ENCODE data around the gene SNORC.

SNORC gene

DNA sequence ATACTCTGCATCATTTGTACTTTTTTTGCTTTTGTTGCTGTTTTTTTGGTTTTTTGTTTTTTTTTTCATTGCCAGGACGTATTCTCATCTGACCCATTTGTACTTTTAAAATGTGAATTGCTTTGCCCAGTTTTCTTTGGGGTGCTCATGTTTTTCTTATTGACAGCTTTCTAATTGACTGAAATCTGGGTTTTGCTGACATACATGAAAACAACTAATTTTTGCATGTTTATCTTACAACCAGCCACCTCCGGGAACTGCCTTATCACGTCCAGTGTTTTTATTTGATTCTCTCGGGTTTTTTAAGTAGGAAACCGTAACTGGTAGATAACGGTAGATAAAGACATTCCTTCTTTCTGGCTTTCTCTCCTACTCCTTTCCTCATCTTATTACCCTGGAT, 38.6 kb downstream of the SNORC start:
- no peak for DNase-seq
- in situ Hi-C loops (cut with MboI; ENCODE audit: low pct_unique_long_range_greater_than_20kb, low sequenced_read_pairs): no loop called here

- no peak for DNase-seq
- in situ Hi-C loops (cut with MboI; ENCODE audit: low pct_unique_long_range_greater_than_20kb, low sequenced_read_pairs): no loop called here
Observed at GRCh38 chr2:232910376-232910775, 40.3 kb downstream of the SNORC start.

DNA sequence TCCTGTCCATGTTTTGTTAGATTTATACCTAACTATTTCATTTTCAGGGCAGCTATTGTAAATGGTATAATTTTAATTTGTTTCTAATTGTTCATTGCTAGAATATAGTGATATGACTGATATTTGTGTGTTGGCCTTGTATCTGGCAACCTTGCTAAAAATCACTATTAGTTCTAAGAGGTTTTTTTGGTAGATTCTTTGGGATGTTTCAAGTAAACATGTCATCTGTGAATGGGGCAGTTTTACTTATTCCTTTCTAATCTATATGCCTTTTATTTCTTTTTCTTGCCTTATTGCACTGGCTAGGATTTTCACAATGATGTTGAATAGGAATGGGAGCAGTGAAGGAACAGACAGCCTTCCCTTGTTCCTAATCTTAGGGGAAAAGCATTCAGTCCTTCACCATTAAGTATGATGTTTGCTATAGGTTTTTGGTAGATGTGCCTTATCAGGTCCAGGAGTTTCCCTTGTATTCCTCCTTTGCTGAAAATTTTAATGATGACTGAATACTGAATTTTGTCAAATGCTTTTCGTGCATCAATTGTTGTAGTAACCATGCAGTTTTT, 41.7 kb downstream of the SNORC start:
- in situ Hi-C loops (cut with MboI; ENCODE audit: low pct_unique_long_range_greater_than_20kb, low sequenced_read_pairs): no loop called here

DNA sequence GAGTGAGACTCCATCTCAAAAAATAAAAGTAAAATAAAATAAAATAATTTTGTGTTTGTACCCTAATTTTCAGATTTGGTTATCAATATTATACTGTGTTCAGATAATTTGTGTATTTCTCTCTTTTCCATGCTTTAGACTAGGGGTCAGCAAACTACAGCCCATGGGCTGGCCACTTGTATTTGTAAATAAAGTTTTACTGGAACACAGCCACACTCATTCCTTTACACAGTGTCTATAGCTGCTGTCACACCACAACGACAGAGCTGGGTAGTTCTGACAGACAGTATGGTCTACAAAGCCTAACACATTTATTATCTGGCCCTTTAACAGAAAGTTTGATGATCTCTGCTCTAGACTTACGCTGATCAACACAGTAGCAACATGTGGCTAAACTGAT, 43.8 kb downstream of the SNORC start:
- no peak for DNase-seq
- in situ Hi-C loops (cut with MboI; ENCODE audit: low pct_unique_long_range_greater_than_20kb, low sequenced_read_pairs): no loop called here

More for the DNA sequence above, 41.7 kb downstream of the SNORC start:
- no peak for DNase-seq

- in situ Hi-C loops (cut with MboI; ENCODE audit: low pct_unique_long_range_greater_than_20kb, low sequenced_read_pairs): no loop called here
- no peak for DNase-seq
Observed at GRCh38 chr2:232919141-232919540, 49.1 kb downstream of the SNORC start.

GRCh38 chr2:232920055-232920454, 50.0 kb downstream of the SNORC start:
- DNase-seq: no peak
- in situ Hi-C loops (cut with MboI; ENCODE audit: low pct_unique_long_range_greater_than_20kb, low sequenced_read_pairs): no loop called here

DNA sequence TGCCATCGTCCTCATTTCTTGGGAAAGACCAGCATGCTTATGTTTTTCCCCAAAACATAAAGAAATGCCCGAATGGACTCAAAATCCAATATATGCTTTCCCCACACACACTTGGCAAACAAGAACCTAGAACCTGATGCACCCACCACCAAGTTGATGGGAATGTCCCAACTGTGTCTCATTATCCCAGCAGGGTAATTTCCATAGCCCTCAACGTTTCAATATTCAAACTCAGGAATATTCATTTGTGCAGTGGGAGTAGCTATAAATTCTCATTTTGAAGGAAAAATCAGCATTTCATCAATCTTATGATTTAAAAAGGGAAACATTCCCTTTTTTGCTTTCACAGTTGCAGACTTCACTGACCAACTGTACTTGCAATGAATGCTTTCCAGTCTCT, 50.7 kb downstream of the SNORC start:
- in situ Hi-C loops (cut with MboI; ENCODE audit: low pct_unique_long_range_greater_than_20kb, low sequenced_read_pairs): no loop called here
- no peak for DNase-seq

GRCh38 chr2:232924433-232924832, 54.4 kb downstream of the SNORC start:
- DNase-seq: no peak
- in situ Hi-C loops (cut with MboI; ENCODE audit: low pct_unique_long_range_greater_than_20kb, low sequenced_read_pairs): no loop called here

DNA sequence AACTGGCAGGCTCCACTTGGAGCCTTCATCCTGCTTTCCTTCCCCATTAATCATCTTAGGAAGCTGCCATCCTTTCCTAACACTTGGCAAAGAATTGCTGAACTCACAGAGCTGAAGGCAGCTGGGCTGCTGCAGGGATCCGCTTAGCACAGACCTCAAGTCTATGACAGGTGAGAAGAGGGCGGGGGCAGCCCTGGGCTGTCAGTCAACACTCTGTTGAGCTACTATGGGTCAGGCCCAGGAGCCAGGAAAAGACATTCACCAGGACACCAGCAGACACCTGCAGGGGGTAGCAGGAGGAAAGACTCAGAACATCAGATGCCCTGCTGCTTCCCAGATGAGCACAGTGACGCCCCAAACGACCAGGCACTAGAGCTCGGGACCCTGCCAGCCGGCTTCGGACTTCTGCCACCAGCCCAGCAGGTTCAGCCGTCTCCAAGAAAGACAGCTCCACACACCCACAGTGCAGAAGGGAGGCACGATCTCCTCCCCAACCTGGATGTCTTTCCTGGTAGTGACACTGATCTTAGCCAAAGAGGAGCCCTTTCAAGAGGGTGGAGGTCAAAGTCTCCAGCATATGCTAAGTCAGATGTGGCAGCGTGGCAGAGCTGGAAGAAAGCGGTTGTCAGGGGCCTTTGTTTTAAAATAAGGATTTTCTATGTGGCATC, 55.2 kb downstream of the SNORC start:
- DNase-seq: no peak
- in situ Hi-C loops (cut with MboI; ENCODE audit: low pct_unique_long_range_greater_than_20kb, low sequenced_read_pairs): no loop called here

DNA sequence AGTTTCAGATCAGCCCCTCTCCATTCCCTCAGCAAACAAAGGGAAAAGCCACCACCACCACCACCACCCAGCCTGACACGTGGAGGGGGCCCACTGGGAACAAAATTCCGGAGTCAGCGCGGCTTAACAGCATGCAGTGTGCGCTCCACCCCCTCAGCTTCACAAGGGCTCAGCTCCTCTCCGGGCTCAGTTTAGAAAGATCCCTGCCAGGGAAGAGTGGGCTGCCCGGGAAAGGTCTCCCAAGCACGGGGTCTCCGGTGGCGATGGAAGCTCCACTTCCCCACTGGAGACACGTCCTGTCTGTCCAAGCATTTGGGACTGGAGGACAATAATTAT, 55.7 kb downstream of the SNORC start:
- DNase-seq: no peak
- in situ Hi-C loops (cut with MboI; ENCODE audit: low pct_unique_long_range_greater_than_20kb, low sequenced_read_pairs): no loop called here

DNA sequence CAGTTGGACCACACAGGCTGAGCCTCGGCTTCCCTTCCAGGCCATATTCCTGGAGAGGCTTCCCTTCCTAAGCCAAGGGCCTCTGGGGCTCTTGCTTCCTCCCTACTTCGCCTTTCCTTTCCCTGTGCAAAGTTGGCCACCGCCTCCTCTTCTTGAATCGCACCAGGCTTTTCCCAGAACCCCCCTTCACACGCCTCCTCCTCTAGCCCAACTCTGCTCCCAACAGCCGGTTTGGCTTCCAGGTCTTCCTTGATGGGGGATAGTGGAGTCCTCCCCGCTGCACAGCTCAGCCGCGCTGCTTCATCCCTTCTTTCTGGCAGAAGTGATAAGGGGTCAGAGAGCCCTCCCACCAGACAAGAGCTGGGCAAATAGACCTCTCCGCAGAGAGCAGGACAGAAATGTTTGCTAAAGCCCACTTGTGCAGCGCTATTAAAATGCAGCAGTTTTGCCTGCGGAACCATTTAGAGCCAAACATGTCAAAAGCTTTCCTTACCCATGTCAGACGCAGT, 56.4 kb downstream of the SNORC start:
- in situ Hi-C loops (cut with MboI; ENCODE audit: low pct_unique_long_range_greater_than_20kb, low sequenced_read_pairs): no loop called here
- DNase-seq: no peak

- no peak for DNase-seq
- in situ Hi-C loops (cut with MboI; ENCODE audit: low pct_unique_long_range_greater_than_20kb, low sequenced_read_pairs): no loop called here
Observed at GRCh38 chr2:232927032-232927792, 57.1 kb downstream of the SNORC start.

DNA sequence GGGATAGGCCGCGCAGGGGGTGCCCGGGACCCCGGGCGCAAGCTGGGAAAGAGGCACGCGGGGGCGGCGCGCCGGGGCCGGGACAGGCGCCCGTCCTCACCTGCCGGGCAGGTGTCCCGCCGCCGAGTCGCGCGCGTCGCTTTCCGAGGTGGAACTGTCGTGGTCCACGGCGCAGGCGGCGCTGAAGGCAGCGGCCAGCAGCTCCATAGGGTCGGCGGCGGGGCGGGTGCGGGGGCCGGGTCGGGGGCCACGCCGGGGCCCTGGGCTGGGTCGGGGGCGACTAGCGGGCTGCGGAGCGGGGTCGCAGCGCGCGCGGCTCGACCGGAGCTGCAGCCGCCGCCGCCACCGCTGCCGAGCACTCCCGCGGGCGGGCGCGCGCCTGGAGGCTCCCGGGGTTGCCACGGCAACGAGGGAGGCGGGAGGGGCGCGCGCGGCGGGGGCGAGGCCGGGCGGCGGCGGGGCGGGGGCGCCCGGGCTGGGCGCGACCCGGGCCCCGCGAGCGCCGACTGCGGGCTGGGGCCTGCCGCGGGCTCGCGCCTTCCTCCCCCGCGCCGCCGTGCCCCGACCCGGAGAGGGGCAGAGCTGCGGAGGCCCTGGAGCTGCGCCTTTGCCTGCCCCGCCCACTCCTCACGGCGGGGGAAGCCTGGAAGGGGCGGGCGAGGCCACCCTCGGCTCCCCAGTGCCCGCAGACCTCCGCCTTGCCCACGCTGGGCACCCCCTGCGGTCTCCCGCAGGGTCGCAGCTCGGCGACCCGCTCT, 57.9 kb downstream of the SNORC start:
- in situ Hi-C loops (cut with MboI; ENCODE audit: low pct_unique_long_range_greater_than_20kb, low sequenced_read_pairs): no loop called here
- no peak for DNase-seq

All from KBM-7 (cell line).